H4 (cell line): ENCODE data around the gene GLCE. TPM values are rescaled to one million over a fixed set of nuclear protein-coding genes. Genes with fewer than 3 reads are reported as not detected.

Source experiments
- DNase-seq: peaks from one replicate; pipeline ENCODE4 v3.0.0-alpha.2; 2015; ENCODE audit warnings: low spot score
- total RNA-seq: library from RNA; depleted of rRNA; stranded (reverse); fragments of >200 nt; shearing (Covaris generic); gene quantifications from 2 replicates; pipeline ENCODE4 v1.2.3, GENCODE V29; 2014

Gene GLCE
- total RNA-seq, 1 experiment from 2014 or later: 23.2 TPM

GRCh38 chr15:69206079-69206478 is 45.6 kb downstream of the GLCE start:
- no peak for DNase-seq

GRCh38 chr15:69209661-69210060 is 49.2 kb downstream of the GLCE start:
- no peak for DNase-seq

GRCh38 chr15:69210574-69210973 is 50.1 kb downstream of the GLCE start:
- DNase-seq: no peak

- DNase-seq: no peak
Observed at GRCh38 chr15:69213786-69214185, 53.4 kb downstream of the GLCE start.

GRCh38 chr15:69215314-69216035 is 55.0 kb downstream of the GLCE start:
- DNase-seq: no peak

- DNase-seq: no peak
Observed at GRCh38 chr15:69217381-69217780, 56.9 kb downstream of the GLCE start.

GRCh38 chr15:69219690-69220089 is 59.3 kb downstream of the GLCE start:
- DNase-seq: no peak

GRCh38 chr15:69222002-69222474 is 61.6 kb downstream of the GLCE start:
- no peak for DNase-seq

- DNase-seq: no peak
Observed at GRCh38 chr15:69223083-69223813, 62.8 kb downstream of the GLCE start.

- DNase-seq: no peak
Observed at GRCh38 chr15:69224383-69224782, 63.9 kb downstream of the GLCE start.

GRCh38 chr15:69225355-69226022 is 65.1 kb downstream of the GLCE start:
- peak; percentile 18 for DNase-seq

GRCh38 chr15:69226023-69226355 is 65.6 kb downstream of the GLCE start:
- DNase-seq: no peak

GRCh38 chr15:69232144-69232543 is 71.7 kb downstream of the GLCE start:
- no peak for DNase-seq

- DNase-seq: no peak
Observed at GRCh38 chr15:69232765-69233164, 72.3 kb downstream of the GLCE start.

GRCh38 chr15:69234676-69235075 is 74.2 kb downstream of the GLCE start:
- DNase-seq: no peak

- DNase-seq: no peak
Observed at GRCh38 chr15:69236505-69236904, 76.1 kb downstream of the GLCE start.

- no peak for DNase-seq
Observed at GRCh38 chr15:69237718-69238117, 77.3 kb downstream of the GLCE start.

GRCh38 chr15:69244798-69245197 is 84.4 kb downstream of the GLCE start:
- DNase-seq: no peak

GRCh38 chr15:69253156-69253555 is 92.7 kb downstream of the GLCE start:
- DNase-seq: peak; percentile 74

- peak; percentile 23 for DNase-seq
Observed at GRCh38 chr15:69265347-69265955, 105.0 kb downstream of the GLCE start.

- no peak for DNase-seq
Observed at GRCh38 chr15:69271217-69271616, 110.8 kb downstream of the GLCE start.

- DNase-seq: no peak
Observed at GRCh38 chr15:69272139-69272538, 111.7 kb downstream of the GLCE start.
